HepG2 (cell line): Measurements from ENCODE around the gene EGFL8. TPM values are rescaled to one million over a fixed set of nuclear protein-coding genes. Genes with fewer than 3 reads are reported as not detected.

ENCODE experiments used
- CCDC6 ChIP-seq: sonication (generic); formaldehyde crosslinking; IDR thresholded peaks from 2 replicates; pipeline ENCODE4 v1.8.1; 2022; ENCODE audit warnings: mild to moderate bottlenecking, missing genetic modification reagents, moderate library complexity
- FOXK2 ChIP-seq: fragments of 450-650 bp; IDR thresholded peaks from 2 replicates; pipeline ENCODE4 v1.6.1; 2016
- MTA1 ChIP-seq: sonication (generic); formaldehyde crosslinking; IDR thresholded peaks from 2 replicates; pipeline ENCODE4 v1.4.0; 2020; ENCODE audit warnings: missing genetic modification reagents, mild to moderate bottlenecking, borderline replicate concordance
- NFATC3 ChIP-seq: sonication (generic); formaldehyde crosslinking; IDR thresholded peaks from 2 replicates; pipeline ENCODE4 v1.5.1; 2020; ENCODE audit warnings: mild to moderate bottlenecking, missing genetic modification reagents
- NFE2L1 ChIP-seq: sonication (generic); formaldehyde crosslinking; IDR thresholded peaks from 2 replicates; pipeline ENCODE4 v1.4.0; 2020; ENCODE audit warnings: missing genetic modification reagents, mild to moderate bottlenecking, borderline replicate concordance
- NR3C1 ChIP-seq: sonication (generic); formaldehyde crosslinking; IDR thresholded peaks from 2 replicates; pipeline ENCODE4 v1.4.0; 2020; ENCODE audit warnings: missing genetic modification reagents
- ZBTB42 ChIP-seq: sonication (generic); formaldehyde crosslinking; IDR thresholded peaks from 2 replicates; pipeline ENCODE4 v1.5.0; 2020; ENCODE audit warnings: mild to moderate bottlenecking, missing genetic modification reagents
- ZFP62 ChIP-seq: sonication (generic); formaldehyde crosslinking; IDR thresholded peaks from 2 replicates; pipeline ENCODE4 v1.4.0; 2020; ENCODE audit warnings: missing genetic modification reagents
- ZKSCAN8 ChIP-seq: IDR thresholded peaks from 2 replicates; pipeline ENCODE4 v1.6.1; 2016; ENCODE audit warnings: borderline replicate concordance, missing genetic modification reagents, missing compliant biosample characterization
- ZMYM4 ChIP-seq: sonication (generic); formaldehyde crosslinking; IDR thresholded peaks from 2 replicates; pipeline ENCODE4 v1.8.1; 2023; ENCODE audit warnings: mild to moderate bottlenecking, missing genetic modification reagents
- ZNF251 ChIP-seq: sonication (generic); formaldehyde crosslinking; IDR thresholded peaks from 2 replicates; pipeline ENCODE4 v1.9.0; 2021; ENCODE audit warnings: mild to moderate bottlenecking, missing genetic modification reagents
- ZNF598 ChIP-seq: sonication (generic); formaldehyde crosslinking; IDR thresholded peaks from 2 replicates; pipeline ENCODE4 v1.5.1; 2020; ENCODE audit warnings: mild to moderate bottlenecking, missing genetic modification reagents, borderline replicate concordance
- ZNF792 ChIP-seq: IDR thresholded peaks from 2 replicates; pipeline ENCODE4 v1.6.1; 2016
- polyA plus RNA-seq, 8 experiments: library from polyadenylated mRNA; depleted of rRNA in 3 of 8; stranded (reverse) in 7 of 8; unstranded in 1 of 8; fragments of >200 nt; fragmentation: Illumina TruSeq in 4 of 8; extraction: Trizol in 4 of 8; gene quantifications; 2 replicates each; pipeline versions ENCODE4 v1.2.1 to v1.2.3, GENCODE V29; 2011 to 2016; ENCODE audit warnings: low read depth in 4 of 8, missing spikeins in 1 of 8, mixed read lengths in 1 of 8; ENCODE audit not compliant: insufficient read depth in 1 of 8
- total RNA-seq, 5 experiments: library from RNA; depleted of rRNA; stranded (reverse); fragments of >200 nt; fragmentation: Illumina TruSeq; extraction: Trizol; gene quantifications; 2 replicates each; pipeline ENCODE4 v1.2.3, GENCODE V29; 2016; ENCODE audit warnings: low read depth in 1 of 5
- TF ChIP-seq, protein P1 (sequence below): IDR thresholded peaks from 2 replicates; pipeline ENCODE4 v1.6.1; 2012; ENCODE audit warnings: low read depth, low read length, improper control_type of control experiment
- TF ChIP-seq, protein P2 (sequence below): fragments of 450-650 bp; IDR thresholded peaks from 2 replicates; pipeline ENCODE4 v1.6.1; 2016
- TF ChIP-seq, protein P3 (sequence below): sonication (generic); formaldehyde crosslinking; IDR thresholded peaks from 2 replicates; pipeline ENCODE4 v1.4.0; 2020; ENCODE audit warnings: missing genetic modification reagents, mild to moderate bottlenecking, borderline replicate concordance
- TF ChIP-seq, protein P4 (sequence below): sonication (generic); formaldehyde crosslinking; IDR thresholded peaks from 2 replicates; pipeline ENCODE4 v1.5.1; 2020; ENCODE audit warnings: missing genetic modification reagents, mild to moderate bottlenecking, borderline replicate concordance
- TF ChIP-seq, protein P5 (sequence below): sonication (generic); formaldehyde crosslinking; IDR thresholded peaks from 2 replicates; pipeline ENCODE4 v1.8.0; 2022; ENCODE audit warnings: mild to moderate bottlenecking, missing genetic modification reagents
- TF ChIP-seq, protein P6 (sequence below): IDR thresholded peaks from 2 replicates; pipeline ENCODE4 v1.6.1; 2012; ENCODE audit warnings: inconsistent platforms

Gene EGFL8
- total and polyA plus RNA-seq, 2 of the 13 experiments (the other 11 are each of a cell fraction or from before 2014, with no cell fraction given) = 10.0 to 11.5 TPM

DNA sequence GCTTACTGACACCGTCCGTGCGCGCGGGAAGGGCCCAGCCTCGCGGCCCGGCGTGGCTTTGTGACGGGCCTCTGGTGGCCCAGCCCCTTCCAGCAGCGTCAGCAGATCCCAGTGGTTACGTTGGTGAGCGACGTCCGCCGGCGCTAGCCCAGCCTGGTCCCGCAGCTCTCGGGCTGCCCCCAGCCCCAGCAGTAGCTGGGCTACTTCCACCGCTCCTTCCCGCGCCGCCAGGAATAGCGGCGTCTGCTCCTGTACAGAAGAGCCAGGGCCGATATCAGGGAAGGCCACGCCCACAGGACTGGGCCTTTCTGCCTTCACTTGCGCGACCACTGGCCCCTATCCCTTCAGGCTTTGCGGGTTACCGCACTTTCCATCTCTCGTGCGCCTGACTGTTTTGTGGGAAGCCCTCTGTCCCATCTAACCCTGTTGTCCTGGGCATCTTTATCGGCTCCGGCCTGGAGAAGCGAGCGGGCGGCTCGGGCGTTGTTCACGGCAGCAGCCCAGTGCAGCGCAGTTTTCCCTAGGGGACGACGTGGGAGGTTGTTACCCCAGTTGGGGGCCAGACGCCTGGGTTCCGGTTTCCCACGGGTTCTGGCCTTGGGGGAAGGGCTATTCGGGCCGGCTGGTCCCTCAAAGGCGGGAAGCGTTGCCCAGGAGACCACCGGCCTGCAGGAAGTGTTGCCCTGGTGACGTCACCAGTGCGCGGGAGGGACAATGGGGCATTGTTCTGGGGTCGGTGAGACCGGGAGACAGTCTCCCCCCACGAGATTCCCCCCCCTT lies 31.7 kb downstream of the EGFL8 start (continued):
- TF ChIP-seq, protein P1, sequence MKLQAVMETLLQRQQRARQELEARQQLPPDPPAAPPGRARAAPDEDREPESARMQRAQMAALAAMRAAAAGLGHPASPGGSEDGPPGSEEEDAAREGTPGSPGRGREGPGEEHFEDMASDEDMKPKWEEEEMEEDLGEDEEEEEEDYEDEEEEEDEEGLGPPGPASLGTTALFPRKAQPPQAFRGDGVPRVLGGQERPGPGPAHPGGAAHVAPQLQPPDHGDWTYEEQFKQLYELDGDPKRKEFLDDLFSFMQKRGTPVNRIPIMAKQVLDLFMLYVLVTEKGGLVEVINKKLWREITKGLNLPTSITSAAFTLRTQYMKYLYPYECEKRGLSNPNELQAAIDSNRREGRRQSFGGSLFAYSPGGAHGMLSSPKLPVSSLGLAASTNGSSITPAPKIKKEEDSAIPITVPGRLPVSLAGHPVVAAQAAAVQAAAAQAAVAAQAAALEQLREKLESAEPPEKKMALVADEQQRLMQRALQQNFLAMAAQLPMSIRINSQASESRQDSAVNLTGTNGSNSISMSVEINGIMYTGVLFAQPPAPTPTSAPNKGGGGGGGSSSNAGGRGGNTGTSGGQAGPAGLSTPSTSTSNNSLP = no peak
- peak; percentile 92 for TF ChIP-seq ZNF598 (CRISPR knock-in tag)
- 0 out of 2 replicates have a peak, but pooled peaks have one; percentile 91 for TF ChIP-seq NFATC3
- TF ChIP-seq ZNF792 = peak; percentile 73; the same call in 1 of the 2 replicates
- TF ChIP-seq, protein P2, sequence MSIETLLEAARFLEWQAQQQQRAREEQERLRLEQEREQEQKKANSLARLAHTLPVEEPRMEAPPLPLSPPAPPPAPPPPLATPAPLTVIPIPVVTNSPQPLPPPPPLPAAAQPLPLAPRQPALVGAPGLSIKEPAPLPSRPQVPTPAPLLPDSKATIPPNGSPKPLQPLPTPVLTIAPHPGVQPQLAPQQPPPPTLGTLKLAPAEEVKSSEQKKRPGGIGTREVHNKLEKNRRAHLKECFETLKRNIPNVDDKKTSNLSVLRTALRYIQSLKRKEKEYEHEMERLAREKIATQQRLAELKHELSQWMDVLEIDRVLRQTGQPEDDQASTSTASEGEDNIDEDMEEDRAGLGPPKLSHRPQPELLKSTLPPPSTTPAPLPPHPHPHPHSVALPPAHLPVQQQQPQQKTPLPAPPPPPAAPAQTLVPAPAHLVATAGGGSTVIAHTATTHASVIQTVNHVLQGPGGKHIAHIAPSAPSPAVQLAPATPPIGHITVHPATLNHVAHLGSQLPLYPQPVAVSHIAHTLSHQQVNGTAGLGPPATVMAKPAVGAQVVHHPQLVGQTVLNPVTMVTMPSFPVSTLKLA = no peak
- TF ChIP-seq, protein P3, sequence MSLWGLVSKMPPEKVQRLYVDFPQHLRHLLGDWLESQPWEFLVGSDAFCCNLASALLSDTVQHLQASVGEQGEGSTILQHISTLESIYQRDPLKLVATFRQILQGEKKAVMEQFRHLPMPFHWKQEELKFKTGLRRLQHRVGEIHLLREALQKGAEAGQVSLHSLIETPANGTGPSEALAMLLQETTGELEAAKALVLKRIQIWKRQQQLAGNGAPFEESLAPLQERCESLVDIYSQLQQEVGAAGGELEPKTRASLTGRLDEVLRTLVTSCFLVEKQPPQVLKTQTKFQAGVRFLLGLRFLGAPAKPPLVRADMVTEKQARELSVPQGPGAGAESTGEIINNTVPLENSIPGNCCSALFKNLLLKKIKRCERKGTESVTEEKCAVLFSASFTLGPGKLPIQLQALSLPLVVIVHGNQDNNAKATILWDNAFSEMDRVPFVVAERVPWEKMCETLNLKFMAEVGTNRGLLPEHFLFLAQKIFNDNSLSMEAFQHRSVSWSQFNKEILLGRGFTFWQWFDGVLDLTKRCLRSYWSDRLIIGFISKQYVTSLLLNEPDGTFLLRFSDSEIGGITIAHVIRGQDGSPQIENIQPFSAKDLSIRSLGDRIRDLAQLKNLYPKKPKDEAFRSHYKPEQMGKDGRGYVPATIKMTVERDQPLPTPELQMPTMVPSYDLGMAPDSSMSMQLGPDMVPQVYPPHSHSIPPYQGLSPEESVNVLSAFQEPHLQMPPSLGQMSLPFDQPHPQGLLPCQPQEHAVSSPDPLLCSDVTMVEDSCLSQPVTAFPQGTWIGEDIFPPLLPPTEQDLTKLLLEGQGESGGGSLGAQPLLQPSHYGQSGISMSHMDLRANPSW (CRISPR knock-in tag) = no peak
- peak; percentile 46 for TF ChIP-seq MTA1 (CRISPR knock-in tag)
- TF ChIP-seq NFE2L1 (CRISPR knock-in tag) = peak; percentile 82; the same call in 1 of the 2 replicates
- TF ChIP-seq, protein P4, sequence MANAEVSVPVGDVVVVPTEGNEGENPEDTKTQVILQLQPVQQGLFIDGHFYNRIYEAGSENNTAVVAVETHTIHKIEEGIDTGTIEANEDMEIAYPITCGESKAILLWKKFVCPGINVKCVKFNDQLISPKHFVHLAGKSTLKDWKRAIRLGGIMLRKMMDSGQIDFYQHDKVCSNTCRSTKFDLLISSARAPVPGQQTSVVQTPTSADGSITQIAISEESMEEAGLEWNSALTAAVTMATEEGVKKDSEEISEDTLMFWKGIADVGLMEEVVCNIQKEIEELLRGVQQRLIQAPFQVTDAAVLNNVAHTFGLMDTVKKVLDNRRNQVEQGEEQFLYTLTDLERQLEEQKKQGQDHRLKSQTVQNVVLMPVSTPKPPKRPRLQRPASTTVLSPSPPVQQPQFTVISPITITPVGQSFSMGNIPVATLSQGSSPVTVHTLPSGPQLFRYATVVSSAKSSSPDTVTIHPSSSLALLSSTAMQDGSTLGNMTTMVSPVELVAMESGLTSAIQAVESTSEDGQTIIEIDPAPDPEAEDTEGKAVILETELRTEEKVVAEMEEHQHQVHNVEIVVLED (CRISPR knock-in tag) = peak; percentile 98
- 0 out of 2 replicates have a peak, but pooled peaks have one; percentile 76 for TF ChIP-seq ZBTB42 (CRISPR knock-in tag)
- no peak for TF ChIP-seq FOXK2
- TF ChIP-seq CCDC6 = peak; percentile 92; the same call in 1 of the 2 replicates
- TF ChIP-seq, protein P5, sequence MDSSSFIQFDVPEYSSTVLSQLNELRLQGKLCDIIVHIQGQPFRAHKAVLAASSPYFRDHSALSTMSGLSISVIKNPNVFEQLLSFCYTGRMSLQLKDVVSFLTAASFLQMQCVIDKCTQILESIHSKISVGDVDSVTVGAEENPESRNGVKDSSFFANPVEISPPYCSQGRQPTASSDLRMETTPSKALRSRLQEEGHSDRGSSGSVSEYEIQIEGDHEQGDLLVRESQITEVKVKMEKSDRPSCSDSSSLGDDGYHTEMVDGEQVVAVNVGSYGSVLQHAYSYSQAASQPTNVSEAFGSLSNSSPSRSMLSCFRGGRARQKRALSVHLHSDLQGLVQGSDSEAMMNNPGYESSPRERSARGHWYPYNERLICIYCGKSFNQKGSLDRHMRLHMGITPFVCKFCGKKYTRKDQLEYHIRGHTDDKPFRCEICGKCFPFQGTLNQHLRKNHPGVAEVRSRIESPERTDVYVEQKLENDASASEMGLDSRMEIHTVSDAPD = 0 out of 2 replicates have a peak, but pooled peaks have one; percentile 16
- TF ChIP-seq ZNF251 (CRISPR knock-in tag) = 0 out of 2 replicates have a peak, but pooled peaks have one; percentile 57
- no peak for TF ChIP-seq ZKSCAN8 (CRISPR knock-in tag)
- no peak for TF ChIP-seq ZFP62
- TF ChIP-seq NR3C1 (CRISPR knock-in tag) = no peak
- TF ChIP-seq, protein P6, sequence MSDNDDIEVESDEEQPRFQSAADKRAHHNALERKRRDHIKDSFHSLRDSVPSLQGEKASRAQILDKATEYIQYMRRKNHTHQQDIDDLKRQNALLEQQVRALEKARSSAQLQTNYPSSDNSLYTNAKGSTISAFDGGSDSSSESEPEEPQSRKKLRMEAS = peak; percentile 97
- peak; percentile 82 for TF ChIP-seq ZMYM4 (CRISPR knock-in tag)
